Gastroesophageal sphincter (tissue), 3 donors: ENCODE data around the gene CYP2F1.
"Not testable (repeated sequence)": the region's sequence is repeated elsewhere in the genome, so short reads cannot be mapped to it uniquely, and the experiment has no call there.

Source experiments
- CTCF ChIP-seq, 4 experiments: fragments of 200-600 bp in 2 of 4; fragments of 450-650 bp in 2 of 4; sonication (generic) in 1 of 4; IDR thresholded peaks; one replicate each; pipeline ENCODE4 v1.5.1; 2017 to 2019; ENCODE audit warnings: antibody characterized with exemption in 4 of 4, mild to moderate bottlenecking in 2 of 4, moderate library complexity in 2 of 4
- POLR2AphosphoS5 ChIP-seq: sonication (generic); formaldehyde crosslinking; IDR thresholded peaks from one replicate; pipeline ENCODE4 v1.6.1; 2017; ENCODE audit warnings: antibody characterized with exemption

- TF ChIP-seq POLR2AphosphoS5: not testable (repeated sequence)
- peak in 3 of 4 experiments; percentile 37 to 64 (median 41) for TF ChIP-seq CTCF (IDR thresholded peaks at IDR 0.05)
Measured at GRCh38 chr19:41126765-41127203, 12.6 kb downstream of the CYP2F1 start.
